MM.1S (cell line): ENCODE results near the gene TSPAN10.

ENCODE experiments used
- CTCF ChIP-seq: fragments of 300-600 bp; sonication (generic); IDR thresholded peaks from 2 replicates; pipeline ENCODE4 v1.5.1; 2016; ENCODE audit warnings: antibody characterized with exemption, low read length, mixed read lengths
- EZH2 ChIP-seq: fragments of 300-600 bp; sonication (generic); optimal IDR thresholded peaks from 2 replicates; pipeline ENCODE3; 2017; ENCODE audit warnings: low read depth, mild to moderate bottlenecking, antibody characterized with exemption, low read length, mixed read lengths
- EZH2phosphoT487 ChIP-seq: fragments of 300-600 bp; sonication (generic); IDR thresholded peaks from 2 replicates; pipeline ENCODE4 v1.6.1; 2018; ENCODE audit warnings: antibody characterized with exemption, low read length

DNA sequence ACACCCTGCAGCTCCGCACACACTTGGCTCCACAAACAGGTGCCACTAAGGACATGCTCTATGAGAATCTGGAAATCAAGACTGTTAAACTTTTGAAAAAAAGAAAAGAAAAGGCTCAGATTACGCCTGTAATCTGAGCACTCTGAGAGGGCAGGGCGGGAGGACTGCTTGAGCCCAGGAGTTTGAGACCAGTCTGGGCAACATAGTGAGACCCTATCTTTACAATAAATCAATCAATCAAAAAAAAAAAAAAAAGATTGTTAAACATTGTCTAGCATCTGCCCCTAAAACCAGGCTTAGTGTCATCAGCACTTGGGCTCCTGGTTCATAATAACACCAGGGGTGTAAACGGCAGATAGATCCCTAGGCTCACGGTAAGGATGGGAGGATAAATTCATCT is 47.4 kb upstream of the TSPAN10 start:
- TF ChIP-seq EZH2phosphoT487 (no peak), CTCF (no peak), EZH2 (no peak)
